ENCODE data around the gene NUDT22.

The NUDT22 gene

GRCh38 chr11:64216879-64217278 lies 9.2 kb upstream of the NUDT22 start:
- DNase-seq (ENCODE audit: insufficient read length, low spot score) (no peak), FAIRE-seq (no peak)
- peak; percentile 10 for TF ChIP-seq CTCF (IDR thresholded peaks at IDR 0.05; ENCODE audit: insufficient read depth, missing control alignments)

- DNase-seq (ENCODE audit: insufficient read length, low spot score), result no peak
- no peak for TF ChIP-seq CTCF (IDR thresholded peaks at IDR 0.05; ENCODE audit: insufficient read depth, missing control alignments)
- FAIRE-seq, result no peak
Measured at GRCh38 chr11:64218628-64219353, 7.3 kb upstream of the NUDT22 start.

DNA sequence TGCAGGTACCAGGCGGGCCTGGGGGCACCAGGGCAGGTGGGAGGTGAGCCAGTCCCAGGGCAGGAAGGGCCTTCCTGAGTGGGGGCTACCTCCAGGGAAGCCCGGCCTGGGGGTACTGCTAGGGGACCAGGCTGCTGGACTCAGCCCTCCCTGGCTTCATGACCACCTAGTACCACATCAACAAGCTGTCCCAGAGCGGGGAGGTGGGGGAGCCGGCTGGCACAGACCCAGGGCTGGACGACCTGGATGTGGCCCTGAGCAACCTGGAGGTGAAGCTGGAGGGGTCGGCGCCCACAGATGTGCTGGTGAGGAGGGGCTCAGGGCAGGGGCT lies 6.8 kb upstream of the NUDT22 start:
- no peak for DNase-seq (ENCODE audit: insufficient read length, low spot score)
- TF ChIP-seq CTCF (IDR thresholded peaks at IDR 0.05; ENCODE audit: insufficient read depth, missing control alignments), result no peak
- FAIRE-seq, result no peak

DNA sequence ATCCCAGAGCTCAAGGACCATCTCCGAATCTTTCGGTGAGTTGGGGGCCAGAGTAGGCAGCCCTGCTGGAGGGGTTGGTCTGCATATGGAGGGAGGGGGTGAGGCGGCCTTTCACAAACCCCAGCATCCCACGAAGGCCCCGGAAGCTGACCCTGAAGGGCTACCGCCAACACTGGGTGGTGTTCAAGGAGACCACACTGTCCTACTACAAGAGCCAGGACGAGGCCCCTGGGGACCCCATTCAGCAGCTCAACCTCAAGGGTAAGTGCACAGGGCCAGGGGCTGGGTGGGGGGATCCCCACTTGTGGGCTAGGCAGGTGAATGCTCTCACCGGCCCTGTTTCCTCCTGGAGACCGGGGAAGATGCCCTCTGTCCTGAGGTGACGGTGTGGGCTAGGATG lies 6.3 kb upstream of the NUDT22 start:
- FAIRE-seq (no peak), DNase-seq (ENCODE audit: insufficient read length, low spot score) (no peak)
- TF ChIP-seq CTCF (IDR thresholded peaks at IDR 0.05; ENCODE audit: insufficient read depth, missing control alignments), result no peak

- TF ChIP-seq CTCF (IDR thresholded peaks at IDR 0.05; ENCODE audit: insufficient read depth, missing control alignments), result no peak
- DNase-seq (ENCODE audit: insufficient read length, low spot score), result no peak
- FAIRE-seq, result no peak
Measured at GRCh38 chr11:64220271-64220670, 5.8 kb upstream of the NUDT22 start.

GRCh38 chr11:64220798-64221197 lies 5.3 kb upstream of the NUDT22 start:
- DNase-seq (ENCODE audit: insufficient read length, low spot score) (no peak), FAIRE-seq (no peak)
- no peak for TF ChIP-seq CTCF (IDR thresholded peaks at IDR 0.05; ENCODE audit: insufficient read depth, missing control alignments)

- DNase-seq (ENCODE audit: insufficient read length, low spot score), result no peak
Measured at GRCh38 chr11:64222651-64223000, 3.4 kb upstream of the NUDT22 start.

More at GRCh38 chr11:64222651-64223000, 3.4 kb upstream of the NUDT22 start:
- no peak for FAIRE-seq
- no peak for TF ChIP-seq CTCF (IDR thresholded peaks at IDR 0.05; ENCODE audit: insufficient read depth, missing control alignments)

Data from D721Med (cell line).